Trophoblast cell (in vitro differentiated cells and primary cell): ENCODE measurements around the gene FLRT2.

ENCODE experiments used
- DNase-seq, 2 donors: peaks; one replicate each; pipeline ENCODE4 v3.0.0-alpha.2; 2016
- H2AFZ ChIP-seq: 2 replicates; pipeline ENCODE4 v1.6.1; 2013; ENCODE audit warnings: low read length, moderate library complexity, mild to moderate bottlenecking; ENCODE audit not compliant: insufficient read depth, poor library complexity
- H2AK5ac ChIP-seq: 2 replicates; pipeline ENCODE4 v1.6.1; 2013; ENCODE audit warnings: mild to moderate bottlenecking, low read length
- H2BK120ac ChIP-seq: 2 replicates; pipeline ENCODE4 v1.6.1; 2013; ENCODE audit warnings: low read length, mild to moderate bottlenecking, moderate library complexity; ENCODE audit not compliant: insufficient read depth, poor library complexity
- H2BK12ac ChIP-seq: 2 replicates; pipeline ENCODE4 v1.6.1; 2013; ENCODE audit warnings: mild to moderate bottlenecking, low read length, moderate library complexity
- H2BK5ac ChIP-seq: 2 replicates; pipeline ENCODE4 v1.6.1; 2013; ENCODE audit warnings: low read length, low read depth, moderate library complexity, mild to moderate bottlenecking; ENCODE audit not compliant: poor library complexity
- H3K14ac ChIP-seq: 2 replicates; pipeline ENCODE4 v1.6.1; 2013; ENCODE audit warnings: mild to moderate bottlenecking, low read length
- H3K18ac ChIP-seq: 2 replicates; pipeline ENCODE4 v1.6.1; 2013; ENCODE audit warnings: mild to moderate bottlenecking, low read length
- H3K23ac ChIP-seq: 2 replicates; pipeline ENCODE4 v1.6.1; 2013; ENCODE audit warnings: low read length
- H3K27ac ChIP-seq: 2 replicates; pipeline ENCODE4 v1.5.1; 2013; ENCODE audit warnings: low read depth, mild to moderate bottlenecking, inconsistent platforms, low read length, moderate library complexity
- H3K27me3 ChIP-seq: 2 replicates; pipeline ENCODE4 v1.6.1; 2013; ENCODE audit warnings: inconsistent platforms, mild to moderate bottlenecking, low read length, moderate library complexity; ENCODE audit not compliant: insufficient read depth
- H3K36me3 ChIP-seq, 2 experiments: 1 replicate in 1 of 2; 2 replicates in 1 of 2; pipeline ENCODE4 v1.6.1; 2013; ENCODE audit warnings: low read length in 2 of 2, mild to moderate bottlenecking in 2 of 2, moderate library complexity in 1 of 2; ENCODE audit not compliant: insufficient read depth in 2 of 2, control insufficient read depth in 1 of 2
- H3K4ac ChIP-seq: 2 replicates; pipeline ENCODE4 v1.6.1; 2013; ENCODE audit warnings: low read depth, mild to moderate bottlenecking, low read length, moderate library complexity
- H3K4me1 ChIP-seq, 2 experiments: 1 replicate in 1 of 2; 2 replicates in 1 of 2; pipeline ENCODE4 v1.6.1; 2013; ENCODE audit warnings: low read length in 2 of 2, mild to moderate bottlenecking in 2 of 2, moderate library complexity in 1 of 2; ENCODE audit not compliant: insufficient read depth in 2 of 2, control insufficient read depth in 1 of 2
- H3K4me2 ChIP-seq: 2 replicates; pipeline ENCODE4 v1.6.1; 2013; ENCODE audit warnings: inconsistent platforms, mild to moderate bottlenecking, low read length, moderate library complexity
- H3K4me3 ChIP-seq: 2 replicates; pipeline ENCODE4 v1.5.1; 2013; ENCODE audit warnings: mild to moderate bottlenecking, low read depth, low read length, inconsistent platforms
- H3K79me1 ChIP-seq: one replicate; pipeline ENCODE4 v1.6.1; 2013; ENCODE audit warnings: low read length
- H3K79me2 ChIP-seq: 2 replicates; pipeline ENCODE4 v1.6.1; 2013; ENCODE audit warnings: low read length, mild to moderate bottlenecking; ENCODE audit not compliant: control insufficient read depth, insufficient read depth, poor library complexity
- H3K9ac ChIP-seq: 2 replicates; pipeline ENCODE4 v1.6.1; 2013; ENCODE audit warnings: mild to moderate bottlenecking, low read length
- H3K9me3 ChIP-seq: 2 replicates; pipeline ENCODE4 v1.6.1; 2013; ENCODE audit warnings: low read depth, mild to moderate bottlenecking, control low read depth, inconsistent platforms, low read length; ENCODE audit not compliant: insufficient read depth
- H4K12ac ChIP-seq: 2 replicates; pipeline ENCODE4 v1.6.1; 2013; ENCODE audit warnings: low read depth, mild to moderate bottlenecking, low read length, moderate library complexity
- H4K8ac ChIP-seq: 2 replicates; pipeline ENCODE4 v1.6.1; 2013; ENCODE audit warnings: low read depth, mild to moderate bottlenecking, low read length, moderate library complexity
- H4K91ac ChIP-seq: one replicate; pipeline ENCODE4 v1.6.1; 2013; ENCODE audit warnings: low read depth, mild to moderate bottlenecking, low read length, moderate library complexity
- WGBS: extraction: QIAGEN DNeasy Blood & Tissue Kit; methylation state at CpG from one replicate; pipeline ENCODE4 v1.1.7; 2013; ENCODE audit warnings: missing lambda C conversion rate; ENCODE audit not compliant: insufficient read length, insufficient coverage; ENCODE audit errors: extremely low coverage; 5-methylcytosine and 5-hydroxymethylcytosine counted together

Gene FLRT2

GRCh38 chr14:85483652-85484051 is 46.3 kb upstream of the FLRT2 start:
- no peak overlapping the region for H4K12ac ChIP-seq
- no peak overlapping the region for H4K91ac ChIP-seq
- H3K27ac ChIP-seq: no peak overlapping the region
- no peak overlapping the region for H3K4ac ChIP-seq
- H3K4me1 ChIP-seq: no peaks in the 10 kb centered on the region
- H3K18ac ChIP-seq: no peak overlapping the region
- no peak overlapping the region for H4K8ac ChIP-seq
- H3K9ac ChIP-seq: no peak overlapping the region
- no peak overlapping the region for H2BK5ac ChIP-seq
- no peak overlapping the region for H3K14ac ChIP-seq
- no peak overlapping the region for H2AK5ac ChIP-seq
- DNase-seq: no peak
- H3K36me3 ChIP-seq: no peaks in the 10 kb centered on the region
- no peaks in the 10 kb centered on the region for H3K27me3 ChIP-seq
- H3K4me2 ChIP-seq: no peak overlapping the region
- H3K9me3 ChIP-seq: no peaks in the 10 kb centered on the region
- no peak overlapping the region for H3K4me3 ChIP-seq
- no peak overlapping the region for H3K23ac ChIP-seq
- H2BK120ac ChIP-seq: no peak overlapping the region
- H2AFZ ChIP-seq: no peak overlapping the region
- H3K79me2 ChIP-seq: no peaks in the 10 kb centered on the region
- H2BK12ac ChIP-seq: no peak overlapping the region
- H3K79me1 ChIP-seq: no peaks in the 10 kb centered on the region

- Histone ChIP-seq H3K4me3 (no peak overlapping the region), H3K4ac (no peak overlapping the region), H3K23ac (no peak overlapping the region), H3K9ac (no peak overlapping the region), H4K12ac (no peak overlapping the region), H4K8ac (no peak overlapping the region), H3K4me1 (no peaks in the 10 kb centered on the region), H2BK12ac (no peak overlapping the region), H2BK120ac (no peak overlapping the region), H2AFZ (no peak overlapping the region), H3K27ac (no peak overlapping the region), H3K18ac (no peak overlapping the region), H4K91ac (no peak overlapping the region), H3K79me1 (no peaks in the 10 kb centered on the region), H2AK5ac (no peak overlapping the region), H3K27me3 (peaks cover 3% of the 10 kb centered on the region), H3K79me2 (no peaks in the 10 kb centered on the region), H3K9me3 (no peaks in the 10 kb centered on the region), H2BK5ac (no peak overlapping the region), H3K4me2 (no peak overlapping the region), H3K14ac (no peak overlapping the region), H3K36me3 (no peaks in the 10 kb centered on the region)
- WGBS: no CpG with 5 or more reads among the region's 4 CpGs
- DNase-seq: no peak
Measured at GRCh38 chr14:85487215-85487614, 42.7 kb upstream of the FLRT2 start.

- H3K79me1 ChIP-seq: no peaks in the 10 kb centered on the region
- H3K23ac ChIP-seq: no peak overlapping the region
- H3K9ac ChIP-seq: no peak overlapping the region
- no peak overlapping the region for H2AFZ ChIP-seq
- H3K79me2 ChIP-seq: no peaks in the 10 kb centered on the region
- no peaks in the 10 kb centered on the region for H3K4me1 ChIP-seq
- no peak overlapping the region for H4K12ac ChIP-seq
- no peak overlapping the region for H3K4ac ChIP-seq
- no peak overlapping the region for H2AK5ac ChIP-seq
- H3K14ac ChIP-seq: no peak overlapping the region
- no peak overlapping the region for H3K18ac ChIP-seq
- no peak overlapping the region for H3K4me3 ChIP-seq
- H3K36me3 ChIP-seq: no peaks in the 10 kb centered on the region
- no peak overlapping the region for H2BK12ac ChIP-seq
- no peaks in the 10 kb centered on the region for H3K27me3 ChIP-seq
- no peak for DNase-seq
- H4K91ac ChIP-seq: no peak overlapping the region
- no peak overlapping the region for H3K4me2 ChIP-seq
- H4K8ac ChIP-seq: no peak overlapping the region
- no peak overlapping the region for H3K27ac ChIP-seq
- H2BK5ac ChIP-seq: no peak overlapping the region
- H2BK120ac ChIP-seq: no peak overlapping the region
- WGBS: no CpG with 5 or more reads among the region's 1 CpG
- H3K9me3 ChIP-seq: no peaks in the 10 kb centered on the region
Measured at GRCh38 chr14:85501751-85502150, 28.2 kb upstream of the FLRT2 start.

DNA sequence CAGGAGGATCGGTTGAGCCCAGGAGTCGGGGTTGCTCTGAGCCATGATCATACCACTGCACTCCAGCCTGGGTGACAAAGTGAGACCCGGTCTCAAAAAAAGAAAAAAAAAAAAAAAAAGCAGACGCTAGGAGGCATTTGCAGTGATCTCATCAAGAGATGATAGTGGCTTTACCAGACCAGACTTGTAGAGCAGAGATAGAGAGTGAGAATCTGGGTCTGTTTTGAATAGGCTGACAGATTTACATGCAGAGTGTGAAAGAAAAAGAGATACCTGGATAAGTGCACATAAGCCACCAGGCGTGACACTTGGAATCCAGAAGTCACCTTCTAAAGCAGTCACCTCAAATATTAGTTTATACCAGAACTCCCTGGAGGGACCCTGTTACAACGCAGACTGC is 21.1 kb upstream of the FLRT2 start:
- no CpG with 5 or more reads among the region's 6 CpGs for WGBS
- Histone ChIP-seq H3K4ac (no peak overlapping the region), H4K12ac (no peak overlapping the region)

More for the DNA sequence above, 21.1 kb upstream of the FLRT2 start:
- no peaks in the 10 kb centered on the region for H3K36me3 ChIP-seq
- H3K23ac ChIP-seq: no peak overlapping the region
- H2AFZ ChIP-seq: no peak overlapping the region
- no peak overlapping the region for H3K27ac ChIP-seq
- no peak overlapping the region for H2BK12ac ChIP-seq
- H4K8ac ChIP-seq: no peak overlapping the region
- no peaks in the 10 kb centered on the region for H3K79me2 ChIP-seq
- no peak overlapping the region for H3K4me2 ChIP-seq
- no peak overlapping the region for H2AK5ac ChIP-seq
- H3K4me3 ChIP-seq: no peak overlapping the region
- H2BK120ac ChIP-seq: no peak overlapping the region
- no peaks in the 10 kb centered on the region for H3K9me3 ChIP-seq
- no peak overlapping the region for H3K9ac ChIP-seq
- H4K91ac ChIP-seq: no peak overlapping the region
- no peak overlapping the region for H2BK5ac ChIP-seq
- H3K18ac ChIP-seq: no peak overlapping the region
- peaks cover 2% of the 10 kb centered on the region for H3K79me1 ChIP-seq
- no peak overlapping the region for H3K14ac ChIP-seq
- peaks cover 0 to 4% of the 10 kb centered on the region in 2 experiments for H3K4me1 ChIP-seq
- DNase-seq: no peak
- no peaks in the 10 kb centered on the region for H3K27me3 ChIP-seq
